AG09309 (cell line): ENCODE measurements around the gene EIF3D.

Experiments
- DNase-seq: peaks from one replicate; pipeline ENCODE4 v3.0.0-alpha.2; 2010; ENCODE audit warnings: low read depth
- H3K4me3 ChIP-seq: 2 replicates; pipeline ENCODE4 v1.5.1; 2011; ENCODE audit warnings: mild to moderate bottlenecking, low read depth, low read length, moderate library complexity; ENCODE audit not compliant: control insufficient read depth
- CTCF ChIP-seq: IDR thresholded peaks from 2 replicates; pipeline ENCODE4 v1.5.1; 2011; ENCODE audit warnings: mild to moderate bottlenecking, low read depth, low read length, inconsistent platforms; ENCODE audit not compliant: insufficient read depth, control insufficient read depth; ENCODE audit errors: missing control alignments

EIF3D gene

GRCh38 chr22:36470162-36470993, 58.6 kb downstream of the EIF3D start:
- DNase-seq, result no peak
- TF ChIP-seq CTCF, result peak; percentile 100
- H3K4me3 ChIP-seq, result no peak overlapping the region

GRCh38 chr22:36469094-36469710, 59.8 kb downstream of the EIF3D start:
- no peak overlapping the region for H3K4me3 ChIP-seq
- DNase-seq, result no peak
- no peak for TF ChIP-seq CTCF

GRCh38 chr22:36467946-36468345, 61.0 kb downstream of the EIF3D start:
- TF ChIP-seq CTCF, result no peak
- H3K4me3 ChIP-seq, result no peak overlapping the region
- no peak for DNase-seq

- DNase-seq, result no peak
- no peak overlapping the region for H3K4me3 ChIP-seq
- no peak for TF ChIP-seq CTCF
Measured at GRCh38 chr22:36467042-36467810, 61.7 kb downstream of the EIF3D start.

- no peak overlapping the region for H3K4me3 ChIP-seq
- no peak for DNase-seq
- no peak for TF ChIP-seq CTCF
Measured at GRCh38 chr22:36466258-36466657, 62.7 kb downstream of the EIF3D start.

GRCh38 chr22:36465232-36466021, 63.5 kb downstream of the EIF3D start:
- H3K4me3 ChIP-seq, result no peak overlapping the region
- DNase-seq, result no peak
- TF ChIP-seq CTCF, result no peak
